A549 (cell line): Measurements from ENCODE around the gene OLFM3.

Experiments
- CEBPB ChIP-seq, 2 experiments: fragments of >200 bp in 1 of 2; sonication (Bioruptor Twin) in 1 of 2; formaldehyde crosslinking in 1 of 2; IDR thresholded peaks; 2 replicates each; pipeline ENCODE4 v1.6.1; 2012 to 2016
- CTCF ChIP-seq: fragments of >200 bp; sonication (Bioruptor Twin); formaldehyde crosslinking; IDR thresholded peaks from 3 replicates; pipeline ENCODE4 v1.5.1; 2016
- EHMT2 ChIP-seq: fragments of 200-600 bp; sonication (generic); IDR thresholded peaks from 2 replicates; pipeline ENCODE4 v1.6.1; 2016; ENCODE audit warnings: antibody characterized with exemption, low read depth, mild to moderate bottlenecking, moderate library complexity
- ELK1 ChIP-seq: fragments of 150-350 bp; IDR thresholded peaks from 2 replicates; pipeline ENCODE4 v1.6.1; 2014; ENCODE audit warnings: low read depth, mild to moderate bottlenecking, low read length
- MYC ChIP-seq: IDR thresholded peaks from 2 replicates; pipeline ENCODE4 v1.6.1; 2012; ENCODE audit warnings: mild to moderate bottlenecking, inconsistent platforms, low read length, improper control_type of control experiment, borderline replicate concordance
- POLR2A ChIP-seq: IDR thresholded peaks from 2 replicates; pipeline ENCODE4 v1.6.1; 2012; ENCODE audit warnings: mild to moderate bottlenecking, low read length

GRCh38 chr1:101974599-101975274 is 22.0 kb downstream of the OLFM3 start:
- TF ChIP-seq POLR2A (no peak), CTCF (no peak), MYC (no peak), ELK1 (no peak), EHMT2 (no peak), CEBPB (IDR thresholded peaks at IDR 0.05) (no peak)
